Measurements from ENCODE around the gene MRPS23. TPM values are rescaled to one million over a fixed set of nuclear protein-coding genes. Genes with fewer than 3 reads are reported as not detected.
"Not testable (repeated sequence)": the region's sequence is repeated elsewhere in the genome, so short reads cannot be mapped to it uniquely, and the experiment has no call there.

The MRPS23 gene
- total RNA-seq, 1 donor from 2014 or later, result 84.8 TPM

DNA sequence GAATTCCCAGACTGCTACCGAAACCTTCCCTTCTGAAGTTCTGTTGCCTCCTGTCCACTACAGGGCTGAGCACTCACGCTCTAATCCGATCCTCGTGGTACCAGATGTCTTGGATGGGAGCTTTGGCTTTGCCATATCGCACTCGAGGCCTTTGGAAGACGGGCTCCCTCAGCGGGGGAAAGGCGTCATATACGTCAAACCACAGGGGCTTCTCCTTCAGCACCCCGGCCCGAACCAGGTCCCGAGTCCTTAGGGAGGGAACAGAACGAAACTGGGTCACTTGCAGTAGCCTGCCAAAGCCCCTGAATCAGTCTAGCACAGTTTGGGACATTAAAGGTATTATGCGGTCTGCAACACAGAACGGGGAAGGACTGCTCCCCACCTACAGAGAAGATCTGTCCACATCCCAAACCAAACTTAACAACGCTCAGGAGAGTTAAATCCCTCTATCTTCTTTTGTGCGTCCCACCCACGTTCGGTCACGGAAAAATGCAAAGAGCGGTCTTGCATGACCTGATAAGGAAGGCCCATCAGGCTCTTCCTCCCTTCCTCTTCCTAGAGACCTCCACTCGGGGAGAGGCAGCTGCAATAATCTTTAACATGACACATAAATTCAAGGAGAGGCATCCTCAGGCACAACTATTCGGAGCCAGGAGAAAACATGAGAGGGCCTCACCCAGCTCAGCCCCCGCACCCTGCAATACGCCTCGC lies 526 bp downstream of the MRPS23 start:
- DNase-seq, result no peak
- Mint-ChIP-seq H3K4me1 (peaks cover 28% of the 10 kb centered on the region), H3K36me3 (ENCODE audit: low read depth) (peaks cover 29% of the 10 kb centered on the region), H3K4me3 (peak overlapping the region; percentile 97), H3K27me3 (no peaks in the 10 kb centered on the region), H3K27ac (peak overlapping the region; percentile 97), H3K9me3 (no peaks in the 10 kb centered on the region)
- intact Hi-C loops (cut with micrococcal nuclease), result no loop called here

DNA sequence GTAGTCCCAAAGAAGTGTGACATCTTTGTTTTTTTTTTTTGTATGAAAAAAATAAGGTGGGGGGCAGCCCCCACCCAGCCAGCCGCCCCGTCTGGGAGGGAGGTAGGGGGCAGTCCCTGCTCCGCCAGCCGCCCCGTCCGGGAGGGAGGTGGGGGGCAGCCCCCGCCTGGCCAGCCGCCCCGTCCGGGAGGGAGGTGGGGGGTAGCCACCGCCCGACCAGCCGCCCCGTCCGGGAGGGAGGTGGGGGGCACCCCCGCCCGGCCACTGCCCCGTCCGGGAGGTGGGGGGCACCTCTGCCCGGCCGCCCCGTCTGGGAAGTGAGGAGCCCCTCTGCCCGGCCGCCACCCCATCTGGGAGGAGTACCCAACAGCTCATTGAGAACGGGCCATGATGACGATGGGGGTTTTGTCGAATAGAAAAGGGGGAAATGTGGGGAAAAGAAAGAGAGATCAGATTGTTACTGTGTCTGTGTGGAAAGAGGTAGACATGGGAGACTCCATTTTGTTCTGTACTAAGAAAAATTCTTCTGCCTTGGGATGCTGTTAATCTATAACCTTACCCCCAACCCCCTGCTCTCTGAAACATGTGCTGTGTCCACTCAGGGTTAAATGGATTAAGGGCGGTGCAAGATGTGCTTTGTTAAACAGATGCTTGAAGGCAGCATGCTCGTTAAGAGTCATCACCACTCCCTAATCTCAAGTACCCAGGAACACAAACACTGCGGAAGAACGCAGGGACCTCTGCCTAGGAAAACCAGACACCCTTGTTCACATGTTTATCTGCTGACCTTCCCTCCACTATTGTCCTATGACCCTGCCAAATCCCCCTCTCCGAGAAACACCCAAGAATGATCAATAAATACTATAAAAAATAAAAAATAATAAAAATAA lies 3.5 kb downstream of the MRPS23 start:
- intact Hi-C loops (cut with micrococcal nuclease); DNase-seq; H3K27ac Mint-ChIP-seq; H3K9me3 Mint-ChIP-seq; H3K4me3 Mint-ChIP-seq; H3K27me3 Mint-ChIP-seq: not testable (repeated sequence)
- Mint-ChIP-seq H3K36me3 (ENCODE audit: low read depth) (peaks cover 33% of the 10 kb centered on the region), H3K4me1 (peaks cover 24% of the 10 kb centered on the region)

DNA sequence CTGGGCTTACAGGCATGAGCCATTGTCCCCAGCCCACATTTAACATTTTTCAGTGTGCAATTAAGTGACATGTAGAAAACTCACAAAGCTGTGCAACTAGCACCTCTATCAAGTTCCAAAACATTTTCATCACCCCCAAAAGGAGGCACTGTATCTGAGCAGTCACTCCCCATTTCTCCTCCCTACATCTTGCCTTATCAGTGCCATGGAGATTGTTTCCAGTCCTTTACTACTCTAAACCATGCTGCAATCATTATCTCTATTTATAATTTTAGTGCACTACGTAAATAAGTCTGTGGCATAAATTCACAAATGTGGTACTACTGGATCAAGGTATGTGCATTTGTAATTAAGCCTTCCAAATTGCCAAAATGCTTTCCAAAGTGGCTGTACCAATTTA lies 7.6 kb downstream of the MRPS23 start:
- peaks cover 4% of the 10 kb centered on the region for H3K4me1 Mint-ChIP-seq
- peak overlapping the region; percentile 1 for H3K27ac Mint-ChIP-seq

DNA sequence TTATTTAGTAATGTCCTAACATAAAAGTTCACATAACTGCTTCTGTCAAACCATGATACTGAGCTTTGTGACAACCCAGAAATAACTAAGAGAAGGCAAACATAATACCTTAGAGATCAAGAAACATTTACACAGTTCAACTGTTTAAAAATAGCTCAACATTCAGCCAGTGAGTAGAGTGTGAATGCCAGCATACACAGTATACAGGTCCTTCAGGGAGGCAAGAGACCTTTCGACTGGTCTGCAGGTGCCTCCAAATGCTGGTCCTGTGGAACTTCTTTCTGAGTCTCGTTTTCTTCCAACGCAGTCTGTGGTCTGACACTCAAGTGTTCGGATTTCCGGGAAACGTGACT lies 10.3 kb downstream of the MRPS23 start:
- peaks cover 2% of the 10 kb centered on the region for H3K4me1 Mint-ChIP-seq
- H3K4me3 Mint-ChIP-seq, result no peak overlapping the region
- H3K27ac Mint-ChIP-seq, result no peak overlapping the region
- no peaks in the 10 kb centered on the region for H3K9me3 Mint-ChIP-seq
- no peak for DNase-seq
- intact Hi-C loops (cut with micrococcal nuclease), result no loop called here
- peaks cover 32% of the 10 kb centered on the region for H3K36me3 Mint-ChIP-seq (ENCODE audit: low read depth)
- no peaks in the 10 kb centered on the region for H3K27me3 Mint-ChIP-seq

More for the DNA sequence above, 7.6 kb downstream of the MRPS23 start:
- peaks cover 40% of the 10 kb centered on the region for H3K36me3 Mint-ChIP-seq (ENCODE audit: low read depth)
- H3K27me3 Mint-ChIP-seq, result no peaks in the 10 kb centered on the region
- no peak overlapping the region for H3K4me3 Mint-ChIP-seq
- intact Hi-C loops (cut with micrococcal nuclease), result no loop called here
- no peak for DNase-seq
- H3K9me3 Mint-ChIP-seq, result no peaks in the 10 kb centered on the region

DNA sequence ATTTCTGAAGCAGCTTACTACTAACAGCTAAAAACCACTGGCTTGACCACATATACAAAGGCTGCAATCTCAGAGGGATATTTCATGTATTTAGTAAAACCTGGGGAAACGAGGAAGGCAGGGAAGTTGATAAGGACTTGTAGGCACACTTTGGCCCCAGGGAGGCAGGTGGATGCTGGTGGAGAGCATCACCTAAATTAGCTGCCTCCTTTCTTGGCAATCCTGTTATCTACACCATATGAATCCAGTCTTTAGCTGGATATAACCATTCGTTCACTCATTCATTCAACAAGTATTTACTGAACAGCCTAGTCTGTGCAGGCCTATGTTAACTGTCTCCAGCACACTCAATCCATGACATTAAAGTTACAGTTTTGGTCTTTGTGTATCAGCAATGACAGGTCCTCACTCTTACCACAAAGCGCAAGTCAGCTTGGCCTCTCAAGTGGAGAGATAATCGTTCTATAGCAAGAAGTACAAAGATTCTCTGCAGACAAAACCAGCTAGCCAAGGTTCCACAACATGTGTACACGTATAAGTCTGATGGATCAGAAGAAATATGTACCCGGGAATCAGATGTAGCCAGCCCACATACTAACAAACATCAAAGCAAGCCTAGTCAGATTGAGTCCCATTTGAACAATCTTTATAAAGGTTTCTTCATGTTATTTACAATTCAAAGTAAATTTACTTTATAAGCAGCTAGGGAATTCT lies 10.8 kb downstream of the MRPS23 start:
- intact Hi-C loops (cut with micrococcal nuclease), result no loop called here
- no peak overlapping the region for H3K27ac Mint-ChIP-seq
- H3K4me3 Mint-ChIP-seq, result no peak overlapping the region
- H3K9me3 Mint-ChIP-seq, result no peaks in the 10 kb centered on the region
- no peaks in the 10 kb centered on the region for H3K27me3 Mint-ChIP-seq
- DNase-seq, result no peak
- peaks cover 6% of the 10 kb centered on the region for H3K4me1 Mint-ChIP-seq
- H3K36me3 Mint-ChIP-seq (ENCODE audit: low read depth), result peaks cover 31% of the 10 kb centered on the region

DNA sequence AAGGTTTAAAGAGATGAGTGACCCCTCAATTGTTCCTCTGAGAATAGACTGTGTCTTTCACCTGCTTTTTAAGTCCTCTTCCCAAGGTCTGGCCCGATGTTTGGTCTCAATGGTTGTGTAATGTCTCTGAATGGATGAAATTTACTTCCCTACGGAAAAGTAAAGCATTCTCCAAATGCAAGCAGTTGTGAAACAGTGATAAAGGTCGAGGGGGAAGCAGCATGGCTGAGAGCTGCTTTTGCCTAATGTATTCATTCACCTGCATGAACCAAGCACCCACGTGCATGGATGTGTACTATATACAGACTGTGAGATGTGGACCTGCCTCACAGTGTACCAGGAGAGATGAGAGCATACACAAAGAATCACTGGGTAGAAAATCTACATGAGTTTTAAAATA lies 11.4 kb downstream of the MRPS23 start:
- Mint-ChIP-seq H3K9me3 (no peaks in the 10 kb centered on the region), H3K27ac (no peak overlapping the region), H3K27me3 (no peaks in the 10 kb centered on the region), H3K36me3 (ENCODE audit: low read depth) (peaks cover 29% of the 10 kb centered on the region), H3K4me1 (peaks cover 7% of the 10 kb centered on the region), H3K4me3 (no peak overlapping the region)
- no peak for DNase-seq
- intact Hi-C loops (cut with micrococcal nuclease), result no loop called here

DNA sequence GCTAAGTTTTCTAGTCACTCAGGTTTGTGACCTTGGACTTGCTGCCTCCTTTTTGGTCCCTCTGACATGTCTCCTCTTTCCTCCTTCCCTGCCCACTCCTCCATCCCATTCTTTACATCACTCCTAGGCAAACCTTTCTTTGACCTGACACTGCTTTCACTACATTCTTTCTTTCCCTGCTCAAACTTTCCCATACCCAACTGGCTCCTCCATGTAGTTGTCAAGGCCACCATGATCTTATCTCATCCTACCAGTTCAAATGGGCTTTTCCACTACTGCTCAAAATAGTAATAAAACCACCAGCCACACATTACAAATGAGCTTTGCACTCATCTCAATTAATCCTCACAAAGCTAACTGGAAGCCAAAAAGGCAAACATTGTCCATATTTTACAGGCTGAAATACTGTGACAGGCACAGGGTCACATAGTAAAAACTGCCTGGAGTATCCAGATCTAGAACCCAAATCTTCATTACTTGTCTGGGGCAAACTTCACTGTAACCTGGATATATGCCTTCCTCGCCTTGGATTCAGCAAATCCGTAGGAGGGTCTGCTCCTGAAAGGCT lies 14.4 kb downstream of the MRPS23 start:
- H3K9me3 Mint-ChIP-seq, result no peaks in the 10 kb centered on the region
- H3K27me3 Mint-ChIP-seq, result no peaks in the 10 kb centered on the region

DNA sequence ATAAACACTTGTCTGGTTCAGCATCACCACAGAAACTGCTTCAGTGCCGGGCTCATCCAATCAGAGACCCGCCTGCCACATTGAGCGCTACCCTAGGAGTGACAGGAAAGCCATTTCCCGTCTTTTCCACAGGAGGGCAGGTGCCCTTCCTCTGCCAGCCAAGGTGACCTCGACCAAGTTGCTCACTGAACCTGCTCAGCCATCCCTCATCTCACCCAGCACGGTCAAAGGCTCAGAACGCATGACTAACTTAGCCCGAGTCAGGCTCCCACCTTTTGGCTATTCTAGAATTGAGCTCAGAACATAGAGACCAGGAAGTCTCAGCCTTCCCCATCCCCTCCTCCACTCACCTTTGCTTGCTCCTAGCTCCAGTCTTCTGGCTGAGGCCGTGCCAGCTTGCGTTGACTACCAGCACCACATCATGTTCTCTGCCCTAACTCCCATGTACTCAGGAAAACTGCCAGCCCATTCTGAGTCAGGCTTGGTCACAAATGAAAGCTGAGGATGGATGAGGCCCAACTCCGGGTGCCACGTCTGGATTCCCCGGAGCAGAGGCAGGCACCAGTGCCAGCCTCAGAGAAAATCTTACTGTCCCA lies 15.6 kb downstream of the MRPS23 start:
- Mint-ChIP-seq H3K36me3 (ENCODE audit: low read depth) (peaks cover 16% of the 10 kb centered on the region), H3K4me1 (peaks cover 5% of the 10 kb centered on the region), H3K4me3 (no peak overlapping the region), H3K9me3 (no peaks in the 10 kb centered on the region), H3K27me3 (no peaks in the 10 kb centered on the region), H3K27ac (no peak overlapping the region)
- DNase-seq, result peak; percentile 73
- intact Hi-C loops (cut with micrococcal nuclease), result no loop called here

More for the DNA sequence above, 14.4 kb downstream of the MRPS23 start:
- intact Hi-C loops (cut with micrococcal nuclease), result no loop called here
- H3K4me1 Mint-ChIP-seq, result peaks cover 5% of the 10 kb centered on the region
- DNase-seq, result no peak
- H3K4me3 Mint-ChIP-seq, result no peak overlapping the region
- peak overlapping the region; percentile 7 for H3K27ac Mint-ChIP-seq
- H3K36me3 Mint-ChIP-seq (ENCODE audit: low read depth), result peaks cover 21% of the 10 kb centered on the region

DNA sequence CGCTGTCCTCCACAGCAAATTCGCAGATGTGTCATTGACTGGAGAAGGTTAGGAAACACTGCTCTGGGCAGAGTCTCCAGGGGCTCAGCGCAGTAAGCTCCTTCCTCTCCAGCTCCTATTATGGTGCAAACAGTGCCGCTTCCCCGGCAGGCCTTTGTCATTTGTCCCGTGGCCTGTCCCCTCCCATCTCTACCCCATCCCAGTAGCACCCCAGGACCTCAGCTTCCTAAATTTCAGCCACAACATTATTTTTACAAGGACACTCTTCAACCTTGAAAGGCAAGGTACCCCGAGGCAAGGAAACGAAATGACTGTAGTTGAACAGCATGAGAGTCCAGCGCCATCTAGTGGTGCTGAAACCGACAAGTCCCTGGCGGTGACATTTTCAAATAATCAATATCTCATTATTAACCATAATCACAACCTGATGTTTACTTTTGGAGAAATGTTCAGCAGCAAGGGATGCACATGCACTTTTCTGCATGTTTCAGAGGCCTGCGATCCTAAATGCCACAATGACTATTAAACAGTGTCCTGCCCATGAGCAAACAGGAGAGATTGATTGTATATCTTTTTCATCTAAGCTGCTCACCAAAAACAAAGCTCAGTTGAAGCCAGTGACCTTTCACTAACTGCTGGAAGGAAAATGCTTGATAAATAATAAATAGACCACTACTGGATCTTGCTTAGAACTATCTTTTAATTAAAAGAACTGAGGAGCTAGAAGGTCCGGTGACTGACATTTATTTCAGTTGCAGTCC lies 16.5 kb downstream of the MRPS23 start:
- no peak overlapping the region for H3K27ac Mint-ChIP-seq
- H3K4me3 Mint-ChIP-seq, result no peak overlapping the region
- peaks cover 7% of the 10 kb centered on the region for H3K36me3 Mint-ChIP-seq (ENCODE audit: low read depth)
- intact Hi-C loops (cut with micrococcal nuclease), result loop anchor here (1.0 kb wide), 2 partner anchors 50 to 702 kb away; no protein-coding TSS in a partner anchor
- no peaks in the 10 kb centered on the region for H3K9me3 Mint-ChIP-seq
- peak; percentile 89 for DNase-seq
- H3K4me1 Mint-ChIP-seq, result peaks cover 5% of the 10 kb centered on the region
- H3K27me3 Mint-ChIP-seq, result no peaks in the 10 kb centered on the region

DNA sequence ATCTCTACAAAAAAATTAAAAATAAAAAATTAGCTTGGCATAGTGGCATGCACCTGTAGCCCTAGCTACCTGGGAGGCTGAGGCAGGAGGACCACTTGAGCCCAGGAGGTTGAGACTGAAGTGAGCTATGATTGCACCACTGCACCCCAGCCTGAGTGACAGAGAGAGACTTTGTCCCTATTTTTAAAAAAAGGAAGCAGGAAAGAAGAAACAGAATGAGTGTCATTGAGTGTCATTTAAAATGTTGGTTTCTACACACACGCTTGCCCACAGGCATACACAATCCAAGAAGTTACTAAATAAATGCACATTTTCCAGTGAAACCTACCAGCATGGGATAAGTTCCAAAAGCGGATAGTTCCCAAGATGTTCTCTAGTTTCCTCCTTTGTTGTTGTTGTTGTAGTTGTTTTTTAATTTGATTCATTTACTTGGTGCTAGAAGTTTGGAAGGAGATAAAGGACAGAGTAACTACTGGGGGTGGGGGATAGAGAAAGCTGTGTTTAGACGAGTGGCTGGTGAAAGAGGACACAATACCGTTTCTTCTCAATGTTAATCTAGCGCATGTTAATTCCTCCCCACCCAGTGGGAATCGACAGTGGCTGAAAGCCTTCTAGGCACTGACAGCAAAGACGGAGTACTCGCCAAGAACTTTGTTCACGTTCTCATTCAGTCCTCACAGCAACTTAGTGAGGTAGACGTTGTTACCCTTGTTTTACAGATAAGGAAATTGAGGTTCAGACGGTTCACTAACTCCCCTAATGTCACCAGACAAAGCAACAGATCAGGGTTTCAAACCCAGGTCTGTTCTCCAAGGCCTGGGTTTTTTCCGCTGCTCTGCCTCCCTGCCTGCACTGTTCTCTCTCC lies 17.3 kb downstream of the MRPS23 start:
- no peak for DNase-seq
- Mint-ChIP-seq H3K4me1 (peaks cover 5% of the 10 kb centered on the region), H3K27me3 (no peaks in the 10 kb centered on the region), H3K9me3 (no peaks in the 10 kb centered on the region), H3K36me3 (ENCODE audit: low read depth) (peaks cover 6% of the 10 kb centered on the region), H3K4me3 (no peak overlapping the region), H3K27ac (no peak overlapping the region)
- intact Hi-C loops (cut with micrococcal nuclease), result loop anchor here (1.0 kb wide), 2 partner anchors 49 to 701 kb away; no protein-coding TSS in a partner anchor

DNA sequence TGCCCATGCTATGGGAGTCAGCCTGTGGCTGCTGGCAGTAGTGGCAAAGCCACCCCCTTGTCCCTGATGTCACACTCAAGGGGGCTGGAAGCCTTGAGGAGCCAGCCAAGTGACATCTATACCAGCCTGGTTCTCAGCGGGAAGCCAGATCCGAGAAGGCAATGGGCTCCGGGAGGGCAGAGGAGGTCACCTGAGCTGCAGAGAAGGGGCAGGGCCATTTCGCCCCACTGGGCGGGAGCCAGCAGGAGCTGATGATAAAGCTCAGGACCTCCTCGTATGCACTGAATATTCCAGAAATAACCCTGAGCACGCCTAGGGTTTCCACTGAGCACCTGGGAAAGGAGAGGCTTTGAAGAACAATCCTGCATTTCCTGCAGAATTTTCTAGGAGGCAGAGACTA lies 19.0 kb downstream of the MRPS23 start:
- Mint-ChIP-seq H3K4me3 (no peak overlapping the region), H3K36me3 (ENCODE audit: low read depth) (no peaks in the 10 kb centered on the region), H3K27ac (no peak overlapping the region), H3K4me1 (peaks cover 5% of the 10 kb centered on the region), H3K27me3 (no peaks in the 10 kb centered on the region), H3K9me3 (no peaks in the 10 kb centered on the region)
- DNase-seq, result no peak
- intact Hi-C loops (cut with micrococcal nuclease), result no loop called here
